Neural cell (in vitro differentiated cells): ENCODE data around the gene IQGAP2.

Source experiments
- CTCF ChIP-seq: fragments of 450-650 bp; IDR thresholded peaks from 2 replicates; pipeline ENCODE4 v1.5.1; 2014; ENCODE audit warnings: antibody characterized with exemption, mild to moderate bottlenecking, moderate library complexity; ENCODE audit not compliant: poor library complexity, severe bottlenecking
- EP300 ChIP-seq: fragments of 450-650 bp; conservative IDR thresholded peaks from 2 replicates; pipeline ENCODE4 v1.6.1; 2014; ENCODE audit warnings: antibody characterized with exemption, mild to moderate bottlenecking, moderate library complexity; ENCODE audit not compliant: poor library complexity, severe bottlenecking
- EZH2 ChIP-seq: fragments of 200-600, 300-800 bp; shearing (Covaris generic), sonication (generic); IDR thresholded peaks from 2 replicates; pipeline ENCODE4 v1.6.1; 2014; ENCODE audit warnings: antibody characterized with exemption, low read length, borderline replicate concordance, mild to moderate bottlenecking; ENCODE audit not compliant: insufficient read depth, poor library complexity, severe bottlenecking
- POLR2AphosphoS5 ChIP-seq: IDR thresholded peaks from 2 replicates; pipeline ENCODE4 v1.6.1; 2012
- RAD21 ChIP-seq: fragments of 450-650 bp; conservative IDR thresholded peaks from 2 replicates; pipeline ENCODE4 v1.6.1; 2014; ENCODE audit warnings: antibody characterized with exemption, mild to moderate bottlenecking, moderate library complexity
- REST ChIP-seq: IDR thresholded peaks from 2 replicates; pipeline ENCODE4 v1.6.1; 2012; ENCODE audit warnings: borderline replicate concordance
- SMC3 ChIP-seq: fragments of 450-650 bp; conservative IDR thresholded peaks from 2 replicates; pipeline ENCODE4 v1.6.1; 2014; ENCODE audit warnings: antibody characterized with exemption, mild to moderate bottlenecking, moderate library complexity; ENCODE audit not compliant: poor library complexity
- TAF1 ChIP-seq: IDR thresholded peaks from 2 replicates; pipeline ENCODE4 v1.6.1; 2012; ENCODE audit warnings: low read depth

GRCh38 chr5:76403766-76404222 lies 709 bp downstream of the IQGAP2 start:
- no peak for TF ChIP-seq CTCF
- TF ChIP-seq EP300 = no peak
- TF ChIP-seq EZH2 = no peak
- no peak for TF ChIP-seq POLR2AphosphoS5
- no peak for TF ChIP-seq SMC3
- peak; percentile 4 for TF ChIP-seq RAD21
- TF ChIP-seq TAF1 = no peak
- no peak for TF ChIP-seq REST
